Trophoblast cell (in vitro differentiated cells and primary cell): ENCODE measurements around the gene RBM17.
A peak's percentile ranks its signal among the peaks of the same experiment; 100 is the strongest.

Source experiments
- DNase-seq, 2 donors: peaks; one replicate each; pipeline ENCODE4 v3.0.0-alpha.2; 2016
- H2AFZ ChIP-seq: 2 replicates; pipeline ENCODE4 v1.6.1; 2013; ENCODE audit warnings: low read length, moderate library complexity, mild to moderate bottlenecking; ENCODE audit not compliant: insufficient read depth, poor library complexity
- H2AK5ac ChIP-seq: 2 replicates; pipeline ENCODE4 v1.6.1; 2013; ENCODE audit warnings: mild to moderate bottlenecking, low read length
- H2BK120ac ChIP-seq: 2 replicates; pipeline ENCODE4 v1.6.1; 2013; ENCODE audit warnings: low read length, mild to moderate bottlenecking, moderate library complexity; ENCODE audit not compliant: insufficient read depth, poor library complexity
- H2BK12ac ChIP-seq: 2 replicates; pipeline ENCODE4 v1.6.1; 2013; ENCODE audit warnings: mild to moderate bottlenecking, low read length, moderate library complexity
- H2BK5ac ChIP-seq: 2 replicates; pipeline ENCODE4 v1.6.1; 2013; ENCODE audit warnings: low read length, low read depth, moderate library complexity, mild to moderate bottlenecking; ENCODE audit not compliant: poor library complexity
- H3K14ac ChIP-seq: 2 replicates; pipeline ENCODE4 v1.6.1; 2013; ENCODE audit warnings: mild to moderate bottlenecking, low read length
- H3K18ac ChIP-seq: 2 replicates; pipeline ENCODE4 v1.6.1; 2013; ENCODE audit warnings: mild to moderate bottlenecking, low read length
- H3K23ac ChIP-seq: 2 replicates; pipeline ENCODE4 v1.6.1; 2013; ENCODE audit warnings: low read length
- H3K27ac ChIP-seq: 2 replicates; pipeline ENCODE4 v1.5.1; 2013; ENCODE audit warnings: low read depth, mild to moderate bottlenecking, inconsistent platforms, low read length, moderate library complexity
- H3K27me3 ChIP-seq: 2 replicates; pipeline ENCODE4 v1.6.1; 2013; ENCODE audit warnings: inconsistent platforms, mild to moderate bottlenecking, low read length, moderate library complexity; ENCODE audit not compliant: insufficient read depth
- H3K36me3 ChIP-seq, 2 experiments: 1 replicate in 1 of 2; 2 replicates in 1 of 2; pipeline ENCODE4 v1.6.1; 2013; ENCODE audit warnings: low read length in 2 of 2, mild to moderate bottlenecking in 2 of 2, moderate library complexity in 1 of 2; ENCODE audit not compliant: insufficient read depth in 2 of 2, control insufficient read depth in 1 of 2
- H3K4ac ChIP-seq: 2 replicates; pipeline ENCODE4 v1.6.1; 2013; ENCODE audit warnings: low read depth, mild to moderate bottlenecking, low read length, moderate library complexity
- H3K4me1 ChIP-seq, 2 experiments: 1 replicate in 1 of 2; 2 replicates in 1 of 2; pipeline ENCODE4 v1.6.1; 2013; ENCODE audit warnings: low read length in 2 of 2, mild to moderate bottlenecking in 2 of 2, moderate library complexity in 1 of 2; ENCODE audit not compliant: insufficient read depth in 2 of 2, control insufficient read depth in 1 of 2
- H3K4me2 ChIP-seq: 2 replicates; pipeline ENCODE4 v1.6.1; 2013; ENCODE audit warnings: inconsistent platforms, mild to moderate bottlenecking, low read length, moderate library complexity
- H3K4me3 ChIP-seq: 2 replicates; pipeline ENCODE4 v1.5.1; 2013; ENCODE audit warnings: mild to moderate bottlenecking, low read depth, low read length, inconsistent platforms
- H3K79me1 ChIP-seq: one replicate; pipeline ENCODE4 v1.6.1; 2013; ENCODE audit warnings: low read length
- H3K79me2 ChIP-seq: 2 replicates; pipeline ENCODE4 v1.6.1; 2013; ENCODE audit warnings: low read length, mild to moderate bottlenecking; ENCODE audit not compliant: control insufficient read depth, insufficient read depth, poor library complexity
- H3K9ac ChIP-seq: 2 replicates; pipeline ENCODE4 v1.6.1; 2013; ENCODE audit warnings: mild to moderate bottlenecking, low read length
- H3K9me3 ChIP-seq: 2 replicates; pipeline ENCODE4 v1.6.1; 2013; ENCODE audit warnings: low read depth, mild to moderate bottlenecking, control low read depth, inconsistent platforms, low read length; ENCODE audit not compliant: insufficient read depth
- H4K12ac ChIP-seq: 2 replicates; pipeline ENCODE4 v1.6.1; 2013; ENCODE audit warnings: low read depth, mild to moderate bottlenecking, low read length, moderate library complexity
- H4K8ac ChIP-seq: 2 replicates; pipeline ENCODE4 v1.6.1; 2013; ENCODE audit warnings: low read depth, mild to moderate bottlenecking, low read length, moderate library complexity
- H4K91ac ChIP-seq: one replicate; pipeline ENCODE4 v1.6.1; 2013; ENCODE audit warnings: low read depth, mild to moderate bottlenecking, low read length, moderate library complexity
- WGBS: extraction: QIAGEN DNeasy Blood & Tissue Kit; methylation state at CpG from one replicate; pipeline ENCODE4 v1.1.7; 2013; ENCODE audit warnings: missing lambda C conversion rate; ENCODE audit not compliant: insufficient read length, insufficient coverage; ENCODE audit errors: extremely low coverage; 5-methylcytosine and 5-hydroxymethylcytosine counted together

RBM17 gene

GRCh38 chr10:6115824-6116350 lies 27.1 kb downstream of the RBM17 start:
- H2BK120ac ChIP-seq: no peak overlapping the region
- peaks cover 11 to 31% of the 10 kb centered on the region in 2 experiments for H3K36me3 ChIP-seq
- no peak overlapping the region for H3K9ac ChIP-seq
- H4K91ac ChIP-seq: no peak overlapping the region
- no peaks in the 10 kb centered on the region for H3K27me3 ChIP-seq
- H3K27ac ChIP-seq: no peak overlapping the region
- no peak overlapping the region for H3K14ac ChIP-seq
- H3K18ac ChIP-seq: no peak overlapping the region
- no peak overlapping the region for H3K4me3 ChIP-seq
- H2BK12ac ChIP-seq: no peak overlapping the region
- no peak overlapping the region for H2AFZ ChIP-seq
- no peak overlapping the region for H3K23ac ChIP-seq
- no peaks in the 10 kb centered on the region for H3K79me1 ChIP-seq
- no peaks in the 10 kb centered on the region for H3K4me1 ChIP-seq
- no peak overlapping the region for H2AK5ac ChIP-seq
- H2BK5ac ChIP-seq: no peak overlapping the region
- no peak overlapping the region for H4K12ac ChIP-seq
- no peak overlapping the region for H3K4ac ChIP-seq
- no CpG with 5 or more reads among the region's 3 CpGs for WGBS
- H3K4me2 ChIP-seq: no peak overlapping the region
- no peaks in the 10 kb centered on the region for H3K79me2 ChIP-seq
- H3K9me3 ChIP-seq: no peaks in the 10 kb centered on the region
- no peak overlapping the region for H4K8ac ChIP-seq
- peak in 1 of 2 donors; percentile 50 for DNase-seq

- no peak overlapping the region for H3K14ac ChIP-seq
- H3K4me1 ChIP-seq: no peaks in the 10 kb centered on the region
- H3K23ac ChIP-seq: no peak overlapping the region
- H3K4ac ChIP-seq: no peak overlapping the region
- no peak overlapping the region for H2BK5ac ChIP-seq
- peaks cover 8 to 26% of the 10 kb centered on the region in 2 experiments for H3K36me3 ChIP-seq
- H2AFZ ChIP-seq: no peak overlapping the region
- H3K4me3 ChIP-seq: no peak overlapping the region
- no peak overlapping the region for H3K18ac ChIP-seq
- H2AK5ac ChIP-seq: no peak overlapping the region
- DNase-seq: no peak
- WGBS: no CpG with 5 or more reads among the region's 1 CpG
- H4K91ac ChIP-seq: no peak overlapping the region
- H4K12ac ChIP-seq: no peak overlapping the region
- no peak overlapping the region for H4K8ac ChIP-seq
- no peaks in the 10 kb centered on the region for H3K79me1 ChIP-seq
- no peak overlapping the region for H2BK120ac ChIP-seq
- no peaks in the 10 kb centered on the region for H3K79me2 ChIP-seq
- H3K9me3 ChIP-seq: no peaks in the 10 kb centered on the region
- no peak overlapping the region for H3K27ac ChIP-seq
- H3K27me3 ChIP-seq: no peaks in the 10 kb centered on the region
- no peak overlapping the region for H2BK12ac ChIP-seq
- no peak overlapping the region for H3K4me2 ChIP-seq
- H3K9ac ChIP-seq: no peak overlapping the region
Observed at GRCh38 chr10:6116806-6117205, 28.0 kb downstream of the RBM17 start.

- Histone ChIP-seq H3K4ac (no peak overlapping the region), H3K79me1 (no peaks in the 10 kb centered on the region), H3K9me3 (no peaks in the 10 kb centered on the region), H4K12ac (no peak overlapping the region), H3K27me3 (no peaks in the 10 kb centered on the region), H2BK120ac (no peak overlapping the region), H3K9ac (no peak overlapping the region), H3K14ac (no peak overlapping the region), H3K79me2 (no peaks in the 10 kb centered on the region), H3K4me2 (no peak overlapping the region), H2BK5ac (no peak overlapping the region), H3K18ac (no peak overlapping the region), H3K4me3 (no peak overlapping the region), H3K23ac (no peak overlapping the region), H3K27ac (no peak overlapping the region), H3K36me3 (peaks cover 3 to 18% of the 10 kb centered on the region in 2 experiments), H2BK12ac (no peak overlapping the region), H3K4me1 (no peaks in the 10 kb centered on the region), H2AFZ (no peak overlapping the region), H2AK5ac (no peak overlapping the region), H4K8ac (no peak overlapping the region), H4K91ac (no peak overlapping the region)
- WGBS: no CpG with 5 or more reads among the region's 11 CpGs
- DNase-seq: peak; percentile 50 to 53
Observed at GRCh38 chr10:6117711-6118110, 28.9 kb downstream of the RBM17 start.

- DNase-seq: peak; percentile 30 to 42
- no peak overlapping the region for H3K18ac ChIP-seq
- H2AFZ ChIP-seq: no peak overlapping the region
- H4K91ac ChIP-seq: no peak overlapping the region
- H3K27me3 ChIP-seq: no peaks in the 10 kb centered on the region
- H4K8ac ChIP-seq: no peak overlapping the region
- no peak overlapping the region for H3K4me3 ChIP-seq
- no peaks in the 10 kb centered on the region for H3K79me2 ChIP-seq
- H3K4me1 ChIP-seq: no peaks in the 10 kb centered on the region
- no peaks in the 10 kb centered on the region for H3K9me3 ChIP-seq
- no peak overlapping the region for H3K4ac ChIP-seq
- H3K27ac ChIP-seq: no peak overlapping the region
- H3K36me3 ChIP-seq: peaks cover 0 to 8% of the 10 kb centered on the region in 2 experiments
- no peak overlapping the region for H3K23ac ChIP-seq
- H2BK12ac ChIP-seq: no peak overlapping the region
- H2BK5ac ChIP-seq: no peak overlapping the region
- H3K14ac ChIP-seq: no peak overlapping the region
- no peak overlapping the region for H2BK120ac ChIP-seq
- no peak overlapping the region for H2AK5ac ChIP-seq
- no peak overlapping the region for H4K12ac ChIP-seq
- no peak overlapping the region for H3K9ac ChIP-seq
- H3K4me2 ChIP-seq: no peak overlapping the region
- H3K79me1 ChIP-seq: no peaks in the 10 kb centered on the region
- WGBS: no CpG with 5 or more reads among the region's 5 CpGs
Observed at GRCh38 chr10:6119423-6119822, 30.6 kb downstream of the RBM17 start.
